Measurements from ENCODE around the gene UBE2D1. TPM values are rescaled to one million over a fixed set of nuclear protein-coding genes. Genes with fewer than 3 reads are reported as not detected.

The UBE2D1 gene
- total RNA-seq, 1 experiment from 2014 or later, result 21.0 TPM

DNA sequence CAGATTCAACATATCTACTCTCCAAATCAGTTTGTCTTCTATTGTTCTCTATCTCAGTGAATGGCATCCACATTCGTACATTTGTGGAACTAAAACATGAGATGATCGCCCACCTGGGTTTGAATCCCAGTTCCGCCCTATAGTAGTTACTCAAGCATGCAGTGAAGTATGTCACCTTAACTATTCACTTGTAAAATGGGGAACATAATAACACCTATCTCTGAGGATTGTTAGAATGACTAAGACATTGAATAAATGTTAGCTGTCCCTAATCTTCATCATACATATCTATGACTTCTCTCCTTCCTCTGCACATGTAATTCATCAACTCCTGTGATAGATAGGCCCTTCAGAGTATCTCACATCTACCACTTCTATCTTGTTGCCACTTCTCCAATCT is 24.7 kb downstream of the UBE2D1 start:
- TF ChIP-seq SIN3A (IDR thresholded peaks at IDR 0.05; ENCODE audit: borderline replicate concordance, insufficient read depth, low read depth, low read length), result no peak
- ATAC-seq (no peak), DNase-seq (ENCODE audit: low read depth, low spot score) (no peak)
- Histone ChIP-seq H3K4me3 (ENCODE audit: low read depth in 2 of 2, low read length in 2 of 2) (no peak overlapping the region), H3K4me1 (ENCODE audit: control insufficient read depth, insufficient read depth, low read length) (no peaks in the 10 kb centered on the region), H3K27me3 (ENCODE audit: control insufficient read depth, insufficient read depth, low read length) (no peaks in the 10 kb centered on the region), H3K27ac (ENCODE audit: low read length) (no peak overlapping the region), H3K9me3 (ENCODE audit: control insufficient read depth, insufficient read depth, low read depth, low read length) (no peaks in the 10 kb centered on the region), H3K36me3 (ENCODE audit: control insufficient read depth, insufficient read depth, low read length) (no peaks in the 10 kb centered on the region)
- in situ Hi-C loops (cut with HindIII; ENCODE audit: low pct_unique_long_range_greater_than_20kb, low sequenced_read_pairs) (no loop called here), intact Hi-C loops (cut with micrococcal nuclease; ENCODE audit: unreplicated experiment) (no loop called here)
- no TSS peak for BruUV-seq (replicated peaks)
- ChIA-PET POLR2A (no interaction called here), CTCF (no interaction called here)

DNA sequence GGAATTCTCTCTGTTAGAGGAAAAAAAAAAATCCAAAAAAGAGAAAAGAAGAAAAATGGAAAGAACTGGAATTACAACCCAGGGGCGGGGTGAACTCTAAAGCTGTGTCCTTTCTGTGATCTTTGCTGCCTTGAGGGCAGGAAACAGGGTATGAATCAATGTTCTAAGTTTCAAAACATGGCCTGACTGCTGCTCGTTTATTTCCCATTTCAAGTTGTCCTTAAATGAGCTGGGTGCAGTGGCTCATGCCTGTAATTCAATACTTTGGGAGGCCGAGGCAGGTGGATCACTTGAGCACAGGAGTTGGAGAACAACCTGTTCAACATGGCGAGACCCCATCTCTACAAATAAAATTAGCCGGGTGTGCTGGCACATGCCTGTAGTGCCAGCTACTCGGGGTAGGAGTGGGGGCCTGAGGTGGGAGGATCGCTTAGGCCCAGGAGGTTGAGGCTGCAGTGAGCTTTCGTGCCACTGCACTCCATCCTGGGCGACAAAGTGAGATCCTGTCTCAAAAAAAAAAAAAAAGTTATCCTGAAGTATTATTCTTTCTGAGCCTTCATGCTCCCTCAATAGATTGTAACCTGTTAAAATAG is 25.7 kb downstream of the UBE2D1 start:
- H3K4me1 ChIP-seq (ENCODE audit: control insufficient read depth, insufficient read depth, low read length), result no peaks in the 10 kb centered on the region
- no peak overlapping the region for H3K4me3 ChIP-seq (ENCODE audit: low read depth in 2 of 2, low read length in 2 of 2)
- POLR2A ChIA-PET, result no interaction called here
- H3K36me3 ChIP-seq (ENCODE audit: control insufficient read depth, insufficient read depth, low read length), result no peaks in the 10 kb centered on the region
- TF ChIP-seq POLR2AphosphoS5 (IDR thresholded peaks at IDR 0.05; ENCODE audit: low read depth, low read length) (no peak), TCF7L2 (IDR thresholded peaks at IDR 0.05; ENCODE audit: low read depth, low read length) (no peak), SIN3A (IDR thresholded peaks at IDR 0.05; ENCODE audit: borderline replicate concordance, insufficient read depth, low read depth, low read length) (no peak)
- TF ChIP-seq, protein P1, sequence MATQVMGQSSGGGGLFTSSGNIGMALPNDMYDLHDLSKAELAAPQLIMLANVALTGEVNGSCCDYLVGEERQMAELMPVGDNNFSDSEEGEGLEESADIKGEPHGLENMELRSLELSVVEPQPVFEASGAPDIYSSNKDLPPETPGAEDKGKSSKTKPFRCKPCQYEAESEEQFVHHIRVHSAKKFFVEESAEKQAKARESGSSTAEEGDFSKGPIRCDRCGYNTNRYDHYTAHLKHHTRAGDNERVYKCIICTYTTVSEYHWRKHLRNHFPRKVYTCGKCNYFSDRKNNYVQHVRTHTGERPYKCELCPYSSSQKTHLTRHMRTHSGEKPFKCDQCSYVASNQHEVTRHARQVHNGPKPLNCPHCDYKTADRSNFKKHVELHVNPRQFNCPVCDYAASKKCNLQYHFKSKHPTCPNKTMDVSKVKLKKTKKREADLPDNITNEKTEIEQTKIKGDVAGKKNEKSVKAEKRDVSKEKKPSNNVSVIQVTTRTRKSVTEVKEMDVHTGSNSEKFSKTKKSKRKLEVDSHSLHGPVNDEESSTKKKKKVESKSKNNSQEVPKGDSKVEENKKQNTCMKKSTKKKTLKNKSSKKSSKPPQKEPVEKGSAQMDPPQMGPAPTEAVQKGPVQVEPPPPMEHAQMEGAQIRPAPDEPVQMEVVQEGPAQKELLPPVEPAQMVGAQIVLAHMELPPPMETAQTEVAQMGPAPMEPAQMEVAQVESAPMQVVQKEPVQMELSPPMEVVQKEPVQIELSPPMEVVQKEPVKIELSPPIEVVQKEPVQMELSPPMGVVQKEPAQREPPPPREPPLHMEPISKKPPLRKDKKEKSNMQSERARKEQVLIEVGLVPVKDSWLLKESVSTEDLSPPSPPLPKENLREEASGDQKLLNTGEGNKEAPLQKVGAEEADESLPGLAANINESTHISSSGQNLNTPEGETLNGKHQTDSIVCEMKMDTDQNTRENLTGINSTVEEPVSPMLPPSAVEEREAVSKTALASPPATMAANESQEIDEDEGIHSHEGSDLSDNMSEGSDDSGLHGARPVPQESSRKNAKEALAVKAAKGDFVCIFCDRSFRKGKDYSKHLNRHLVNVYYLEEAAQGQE (IDR thresholded peaks at IDR 0.05; ENCODE audit: insufficient read depth in 1 of 2, low read depth in 2 of 2, low read length in 1 of 2), result no peak
- TF ChIP-seq, protein P2, sequence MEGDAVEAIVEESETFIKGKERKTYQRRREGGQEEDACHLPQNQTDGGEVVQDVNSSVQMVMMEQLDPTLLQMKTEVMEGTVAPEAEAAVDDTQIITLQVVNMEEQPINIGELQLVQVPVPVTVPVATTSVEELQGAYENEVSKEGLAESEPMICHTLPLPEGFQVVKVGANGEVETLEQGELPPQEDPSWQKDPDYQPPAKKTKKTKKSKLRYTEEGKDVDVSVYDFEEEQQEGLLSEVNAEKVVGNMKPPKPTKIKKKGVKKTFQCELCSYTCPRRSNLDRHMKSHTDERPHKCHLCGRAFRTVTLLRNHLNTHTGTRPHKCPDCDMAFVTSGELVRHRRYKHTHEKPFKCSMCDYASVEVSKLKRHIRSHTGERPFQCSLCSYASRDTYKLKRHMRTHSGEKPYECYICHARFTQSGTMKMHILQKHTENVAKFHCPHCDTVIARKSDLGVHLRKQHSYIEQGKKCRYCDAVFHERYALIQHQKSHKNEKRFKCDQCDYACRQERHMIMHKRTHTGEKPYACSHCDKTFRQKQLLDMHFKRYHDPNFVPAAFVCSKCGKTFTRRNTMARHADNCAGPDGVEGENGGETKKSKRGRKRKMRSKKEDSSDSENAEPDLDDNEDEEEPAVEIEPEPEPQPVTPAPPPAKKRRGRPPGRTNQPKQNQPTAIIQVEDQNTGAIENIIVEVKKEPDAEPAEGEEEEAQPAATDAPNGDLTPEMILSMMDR (IDR thresholded peaks at IDR 0.05), result no peak
- H3K9me3 ChIP-seq (ENCODE audit: control insufficient read depth, insufficient read depth, low read depth, low read length), result no peaks in the 10 kb centered on the region
- no peaks in the 10 kb centered on the region for H3K27me3 ChIP-seq (ENCODE audit: control insufficient read depth, insufficient read depth, low read length)
- DNase-seq (ENCODE audit: low read depth, low spot score) (no peak), ATAC-seq (no peak)
- intact Hi-C loops (cut with micrococcal nuclease; ENCODE audit: unreplicated experiment), result no loop called here
- no TSS peak for BruUV-seq (replicated peaks)
- no peak overlapping the region for H3K27ac ChIP-seq (ENCODE audit: low read length)
- in situ Hi-C loops (cut with HindIII; ENCODE audit: low pct_unique_long_range_greater_than_20kb, low sequenced_read_pairs), result no loop called here
- CTCF ChIA-PET, result no interaction called here

DNA sequence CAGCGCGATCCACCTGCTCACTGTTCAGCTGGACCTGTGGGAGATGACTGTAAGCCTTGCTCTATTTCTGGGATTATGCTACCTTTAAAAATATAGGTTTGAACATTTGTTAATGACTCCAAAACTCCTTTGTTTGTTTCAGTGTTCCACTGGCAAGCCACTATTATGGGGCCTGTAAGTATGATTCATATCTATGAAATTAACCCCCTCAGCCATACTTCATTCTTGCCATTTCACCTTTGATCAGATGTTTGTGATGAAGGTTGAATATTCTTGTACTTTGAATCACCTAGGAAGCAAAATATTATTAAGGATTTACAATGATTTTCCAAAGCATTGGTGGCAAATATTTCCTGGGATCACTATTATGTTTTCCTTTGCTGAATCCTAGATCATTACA is 26.5 kb downstream of the UBE2D1 start:
- Histone ChIP-seq H3K27me3 (ENCODE audit: control insufficient read depth, insufficient read depth, low read length) (no peaks in the 10 kb centered on the region), H3K4me1 (ENCODE audit: control insufficient read depth, insufficient read depth, low read length) (no peaks in the 10 kb centered on the region), H3K9me3 (ENCODE audit: control insufficient read depth, insufficient read depth, low read depth, low read length) (no peaks in the 10 kb centered on the region), H3K27ac (ENCODE audit: low read length) (no peak overlapping the region), H3K36me3 (ENCODE audit: control insufficient read depth, insufficient read depth, low read length) (no peaks in the 10 kb centered on the region), H3K4me3 (ENCODE audit: low read depth in 2 of 2, low read length in 2 of 2) (no peak overlapping the region)
- ATAC-seq, result no peak
- BruUV-seq (replicated peaks), result no TSS peak
- in situ Hi-C loops (cut with HindIII; ENCODE audit: low pct_unique_long_range_greater_than_20kb, low sequenced_read_pairs) (no loop called here), intact Hi-C loops (cut with micrococcal nuclease; ENCODE audit: unreplicated experiment) (no loop called here)
- DNase-seq (ENCODE audit: low read depth, low spot score), result no peak
- no peak for TF ChIP-seq SIN3A (IDR thresholded peaks at IDR 0.05; ENCODE audit: borderline replicate concordance, insufficient read depth, low read depth, low read length)
- TF ChIP-seq POLR2AphosphoS5 (IDR thresholded peaks at IDR 0.05; ENCODE audit: low read depth, low read length), result no peak
- TF ChIP-seq, protein P2 (IDR thresholded peaks at IDR 0.05), result no peak
- TF ChIP-seq, protein P1 (IDR thresholded peaks at IDR 0.05; ENCODE audit: insufficient read depth in 1 of 2, low read depth in 2 of 2, low read length in 1 of 2), result no peak
- no peak for TF ChIP-seq TCF7L2 (IDR thresholded peaks at IDR 0.05; ENCODE audit: low read depth, low read length)
- ChIA-PET POLR2A (no interaction called here), CTCF (no interaction called here)

All from Panc1 (cell line).